ENCODE measurements around the gene VPS39.

The VPS39 gene

DNA sequence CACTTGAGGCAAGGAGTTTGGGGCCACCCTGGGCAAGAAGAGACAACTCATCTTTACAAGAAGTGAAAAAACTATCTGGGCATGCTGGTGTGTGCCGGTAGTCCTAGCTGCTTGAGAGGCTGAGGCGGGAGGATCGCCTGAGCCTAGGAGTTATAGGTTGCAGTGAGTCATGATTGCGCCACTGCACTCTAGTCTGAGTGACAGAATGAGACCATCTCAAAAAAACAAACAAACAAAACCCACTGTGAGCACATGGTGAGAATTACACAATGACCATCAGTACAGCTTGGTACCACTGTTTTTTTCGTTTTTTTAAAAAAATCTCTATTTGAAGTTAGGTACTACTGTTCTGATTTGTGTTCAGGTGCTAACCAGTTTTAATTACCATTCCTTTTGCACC lies 13.6 kb downstream of the VPS39 start:
- DNase-seq, result no peak

DNA sequence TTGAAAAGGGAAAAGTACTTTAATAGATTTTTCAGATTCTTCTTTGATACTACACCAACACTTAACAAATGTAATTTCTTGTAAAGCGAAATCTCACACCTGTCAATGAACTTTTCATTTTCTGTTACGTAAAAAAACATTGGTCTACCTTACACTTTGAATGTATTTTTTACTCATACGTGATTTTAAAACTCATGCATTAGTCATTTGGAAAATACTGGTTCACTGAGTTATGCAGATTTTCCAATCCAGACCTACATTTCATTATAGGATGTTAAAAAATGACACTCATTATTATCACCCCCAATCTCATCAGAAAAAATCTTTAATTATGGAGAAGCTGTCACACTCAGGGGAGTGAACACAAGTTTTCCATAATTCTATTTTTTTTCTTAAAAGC lies 14.7 kb downstream of the VPS39 start:
- no peak for DNase-seq

DNA sequence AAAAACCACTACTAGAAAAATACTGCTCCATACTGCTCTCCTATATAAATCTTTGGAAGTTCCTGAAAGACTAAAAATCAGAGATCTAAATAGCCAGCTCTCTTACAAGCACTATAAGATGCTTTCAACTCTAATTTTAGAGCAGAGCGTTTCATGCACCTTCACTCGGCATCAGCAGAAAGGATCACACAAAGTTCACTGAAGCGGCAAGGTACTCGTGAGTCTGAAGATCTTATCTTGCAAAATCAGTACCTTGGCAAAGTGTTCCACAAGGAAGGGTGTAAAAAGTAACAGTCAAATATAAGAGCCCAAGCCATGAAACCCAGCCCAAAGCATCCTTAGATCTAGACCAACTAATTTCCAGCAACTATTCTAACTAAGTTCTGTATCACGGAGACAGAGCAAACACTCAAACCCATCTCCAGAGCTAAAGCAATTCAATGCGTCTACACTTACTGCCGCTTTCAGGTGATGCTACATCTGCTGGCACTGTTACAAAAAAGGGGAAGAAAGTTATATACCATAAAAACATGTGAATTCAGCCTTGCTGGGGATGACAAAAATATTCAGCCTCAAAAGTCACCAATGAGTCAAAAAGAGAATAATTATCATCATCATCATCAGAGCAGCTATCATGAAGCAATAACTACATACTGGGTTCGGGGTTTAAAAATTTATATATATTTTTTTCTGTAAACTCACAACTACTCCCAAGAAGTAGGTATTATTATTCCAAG lies 16.3 kb downstream of the VPS39 start:
- no peak for DNase-seq

DNA sequence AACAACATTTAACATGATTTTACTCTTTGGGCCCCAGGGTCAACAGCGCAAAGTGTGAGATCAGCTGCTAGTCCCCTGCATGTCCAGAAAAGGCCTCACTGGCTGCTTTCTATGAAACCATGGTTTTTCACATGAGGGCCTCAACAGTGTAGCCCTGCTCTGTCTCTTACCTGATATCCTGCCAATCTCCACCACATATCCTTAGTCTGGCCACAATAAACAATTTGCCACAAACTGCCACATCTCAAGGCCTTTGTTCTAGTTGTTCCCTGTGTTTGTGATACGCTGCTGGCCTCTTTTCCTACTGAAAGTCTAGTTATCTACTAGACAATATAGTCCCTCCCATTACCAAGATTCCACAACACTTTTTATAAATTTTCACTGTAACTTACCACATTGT lies 17.7 kb downstream of the VPS39 start:
- DNase-seq, result no peak

DNA sequence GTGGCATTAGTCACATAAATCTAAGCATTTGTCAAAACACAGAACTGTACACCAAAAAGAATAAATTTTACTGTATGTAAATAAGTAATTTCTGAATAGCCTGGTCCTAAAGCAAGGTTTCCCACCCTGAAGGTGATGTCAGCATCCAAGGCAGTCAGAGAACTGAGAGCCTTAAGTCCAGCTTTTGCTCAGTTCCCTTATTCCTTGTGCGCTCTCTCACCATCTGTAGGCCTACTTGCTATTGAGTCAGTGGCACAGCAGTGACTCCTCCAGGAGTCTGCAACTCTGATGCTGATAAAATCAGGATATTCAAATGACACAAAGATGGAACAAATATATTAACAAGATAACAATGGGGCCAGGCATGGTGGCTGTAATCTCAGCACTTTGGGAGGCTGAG lies 22.3 kb downstream of the VPS39 start:
- no peak for DNase-seq

DNA sequence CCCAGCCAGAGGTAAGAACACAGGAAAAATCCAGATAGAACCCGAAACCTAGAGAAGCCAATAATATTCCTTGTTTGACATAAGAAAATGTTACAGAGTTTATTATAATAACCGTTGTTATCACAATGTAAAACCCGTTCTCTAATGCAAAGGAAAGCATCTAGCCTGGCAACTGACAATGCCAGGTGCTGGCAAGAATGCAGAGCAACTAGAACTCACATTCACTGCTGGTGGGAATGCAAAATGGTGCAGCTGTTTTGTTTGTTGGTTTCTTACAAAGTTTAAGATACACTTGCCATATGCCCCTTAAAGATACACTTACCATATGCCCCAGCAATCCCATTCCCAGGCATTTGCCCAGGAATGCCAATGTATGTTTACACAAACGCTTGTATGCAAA lies 23.4 kb downstream of the VPS39 start:
- no peak for DNase-seq

DNA sequence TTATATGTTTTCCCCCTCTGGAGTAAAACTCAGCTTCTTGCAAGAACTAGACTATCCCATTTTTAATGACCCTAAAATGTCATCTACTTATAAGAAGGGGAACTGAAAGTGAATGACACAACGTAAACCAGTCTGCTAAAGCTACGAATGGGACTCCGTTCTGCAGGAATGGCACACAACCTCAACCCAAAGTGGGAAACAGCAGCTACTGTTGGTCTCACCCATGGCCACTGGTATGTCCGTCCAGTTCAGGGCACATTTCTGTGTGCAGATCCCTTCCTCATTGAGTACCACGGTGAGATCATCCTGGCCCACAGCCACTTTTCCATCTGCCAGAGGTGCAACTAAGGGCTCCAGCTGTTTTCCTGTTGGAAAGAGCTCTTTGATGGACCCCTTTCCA lies 23.8 kb downstream of the VPS39 start:
- DNase-seq, result no peak

DNA sequence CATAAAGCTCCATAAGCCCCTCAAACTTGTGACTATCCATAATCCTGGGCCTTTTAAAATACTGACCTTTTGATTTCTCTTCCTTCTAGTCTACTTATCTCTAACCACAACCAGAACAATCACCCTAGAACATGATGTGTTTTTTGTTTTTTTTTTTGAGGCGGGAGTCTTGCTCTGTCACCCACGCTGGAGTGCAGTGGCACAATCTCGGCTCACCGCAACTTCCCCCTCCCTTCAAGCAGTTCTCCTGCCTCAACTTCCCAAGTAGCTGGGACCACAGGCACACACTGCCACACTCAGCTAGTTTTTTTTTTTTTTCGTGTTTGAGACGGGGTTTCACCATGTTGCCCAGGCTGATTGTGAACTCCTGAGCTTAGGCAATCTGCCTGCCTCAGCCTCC lies 25.1 kb downstream of the VPS39 start:
- no peak for DNase-seq

DNA sequence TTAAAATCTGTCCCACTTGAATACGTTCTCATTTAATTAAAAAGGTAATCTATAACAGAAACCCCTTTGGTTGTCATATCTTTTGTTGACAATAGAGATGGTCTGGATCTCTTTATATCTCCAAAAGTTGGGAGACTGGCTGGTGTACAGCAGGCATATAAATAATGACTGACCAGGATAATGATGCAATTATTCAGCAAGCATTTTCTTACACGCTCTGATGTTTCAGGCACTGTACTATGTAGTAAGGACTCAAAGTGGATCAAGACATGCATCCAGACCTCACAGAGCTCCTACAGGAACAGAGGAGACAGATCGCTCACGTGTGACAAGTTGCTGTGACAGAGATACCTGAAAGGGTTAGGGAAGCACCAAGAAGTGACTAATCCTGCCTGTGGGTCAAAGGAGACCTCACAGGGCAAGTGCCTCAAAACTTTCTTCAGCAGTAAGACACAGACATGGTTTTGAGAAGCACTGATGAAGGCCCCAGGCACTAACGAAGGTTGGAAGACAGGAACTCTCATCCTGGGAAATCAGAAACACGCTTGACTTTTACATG lies 25.7 kb downstream of the VPS39 start:
- DNase-seq, result no peak

DNA sequence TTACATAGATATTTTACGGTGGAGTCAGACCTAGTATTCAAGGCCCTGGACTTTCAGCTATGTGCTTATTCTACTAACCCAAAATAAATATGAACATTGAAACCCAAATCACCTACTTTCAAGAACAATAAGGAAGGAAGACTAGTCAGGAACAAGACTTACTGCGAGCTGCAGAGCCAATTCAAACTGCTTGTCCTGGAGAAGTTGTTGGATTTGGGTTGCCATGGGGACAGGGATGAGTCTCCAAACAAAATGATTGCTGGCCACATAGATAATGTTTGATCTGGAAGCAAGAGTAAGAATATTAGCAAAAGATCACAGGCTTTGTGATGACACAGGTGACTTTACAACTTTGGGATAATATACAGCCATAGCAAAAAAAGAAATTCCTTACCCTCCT lies 30.0 kb downstream of the VPS39 start:
- no peak for DNase-seq

DNA sequence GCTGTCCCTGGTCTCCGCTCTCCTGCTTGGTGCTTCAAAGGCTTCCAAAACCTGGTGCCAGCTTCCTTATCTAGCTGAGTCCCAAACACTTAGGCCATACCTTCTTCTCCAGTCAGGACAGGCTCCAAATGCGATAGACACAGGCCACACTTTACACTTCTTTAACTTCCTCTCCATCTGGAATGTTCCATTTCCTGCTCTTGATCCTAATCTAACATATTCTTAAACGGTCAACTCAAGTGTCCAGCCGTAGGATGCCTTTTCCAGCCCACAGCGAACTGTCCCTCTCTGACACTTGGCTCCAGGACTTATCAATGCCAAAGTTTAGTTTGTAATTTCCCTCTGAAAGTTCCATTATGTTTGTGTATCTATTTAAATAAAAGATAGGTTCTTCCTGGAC lies 32.4 kb downstream of the VPS39 start:
- no peak for DNase-seq

DNA sequence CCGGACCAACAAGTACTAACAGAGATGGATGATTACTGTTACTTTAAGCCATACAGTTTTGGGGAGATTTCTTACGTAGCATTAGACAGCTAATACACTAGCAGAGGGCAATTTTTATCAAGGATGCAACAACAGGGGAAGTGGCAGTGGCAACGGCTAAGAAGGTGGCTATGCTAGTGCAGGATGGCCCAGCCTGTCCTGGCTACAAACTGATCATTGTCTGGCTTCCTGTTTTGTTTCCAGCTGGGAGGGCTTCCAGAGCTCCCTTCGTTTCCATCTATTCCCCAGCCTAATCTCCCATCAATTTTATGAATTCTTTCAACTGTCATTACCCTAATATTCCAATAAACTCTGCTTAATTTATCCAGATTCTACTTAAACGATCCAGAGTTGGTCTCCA lies 35.6 kb downstream of the VPS39 start:
- DNase-seq, result no peak

DNA sequence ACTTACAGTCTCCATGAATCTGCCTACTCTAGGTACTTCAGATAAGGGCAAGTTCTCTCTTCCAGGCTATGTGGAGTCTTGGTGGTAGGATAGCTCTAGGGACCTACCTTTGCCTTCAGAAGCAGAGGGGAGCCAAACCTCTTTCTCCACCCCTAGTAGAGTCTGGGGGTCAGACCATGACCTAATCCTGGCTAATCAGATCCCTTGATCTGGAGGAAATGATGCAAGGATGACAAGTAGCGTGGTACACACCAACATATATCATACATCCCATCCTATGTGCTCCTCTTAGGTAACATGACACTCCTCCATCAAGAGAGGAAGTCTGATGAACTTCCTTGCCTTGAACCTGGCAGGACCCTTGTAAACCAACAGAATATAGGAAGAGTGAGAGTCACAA lies 36.3 kb downstream of the VPS39 start:
- no peak for DNase-seq

DNA sequence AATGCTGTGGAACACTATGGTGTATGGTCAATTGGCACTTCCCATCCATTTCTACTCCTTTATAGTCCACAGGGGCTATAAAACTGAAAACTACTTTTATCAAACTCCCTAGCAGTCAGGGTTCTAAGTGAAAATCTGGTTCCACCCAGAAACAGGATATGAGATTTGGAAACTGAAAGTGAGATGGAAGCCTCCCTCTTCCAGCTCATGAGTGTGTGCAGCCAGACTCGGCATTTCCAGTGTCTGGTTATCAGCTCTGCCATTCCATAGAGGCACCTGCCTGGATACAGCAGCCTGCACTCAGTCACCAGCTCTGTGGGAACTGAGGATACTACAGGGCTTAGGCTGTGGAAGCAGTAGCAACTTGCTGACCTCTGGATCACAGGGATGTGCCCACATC lies 37.0 kb downstream of the VPS39 start:
- no peak for DNase-seq

DNA sequence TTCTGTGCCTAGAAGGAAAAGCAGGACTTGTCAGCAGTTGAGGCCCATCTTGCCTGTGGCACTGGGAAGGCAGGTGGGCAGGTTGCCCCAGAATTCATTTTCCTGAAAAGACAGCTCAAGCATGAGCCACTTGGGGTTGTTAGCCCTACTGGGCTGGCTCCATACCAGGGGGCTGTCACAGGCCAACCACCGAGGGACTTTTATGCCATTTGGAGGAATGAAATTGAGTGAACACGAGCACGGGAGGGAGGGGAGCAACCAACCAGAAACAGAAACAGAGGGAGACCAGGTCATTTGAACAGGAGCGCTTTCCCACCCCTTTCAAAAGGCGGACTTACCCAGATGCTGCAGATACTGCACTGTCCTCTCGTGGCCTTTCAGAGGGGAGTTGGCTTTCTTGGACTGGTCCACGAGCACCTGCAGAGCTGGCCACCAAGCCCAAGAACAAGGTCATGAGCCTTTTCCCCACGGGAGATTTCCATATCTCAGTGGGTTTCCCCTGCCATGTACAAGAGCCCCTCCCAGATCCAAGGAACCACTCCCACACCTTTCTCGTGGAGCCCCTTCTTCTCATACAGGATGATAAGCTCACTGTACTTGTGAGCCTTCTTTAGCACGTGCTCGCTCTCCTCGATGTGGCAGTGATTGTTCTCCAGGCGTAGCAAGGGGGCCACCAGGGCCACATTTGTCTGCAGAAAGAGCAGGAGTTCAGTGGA lies 41.7 kb downstream of the VPS39 start:
- no peak for DNase-seq

DNA sequence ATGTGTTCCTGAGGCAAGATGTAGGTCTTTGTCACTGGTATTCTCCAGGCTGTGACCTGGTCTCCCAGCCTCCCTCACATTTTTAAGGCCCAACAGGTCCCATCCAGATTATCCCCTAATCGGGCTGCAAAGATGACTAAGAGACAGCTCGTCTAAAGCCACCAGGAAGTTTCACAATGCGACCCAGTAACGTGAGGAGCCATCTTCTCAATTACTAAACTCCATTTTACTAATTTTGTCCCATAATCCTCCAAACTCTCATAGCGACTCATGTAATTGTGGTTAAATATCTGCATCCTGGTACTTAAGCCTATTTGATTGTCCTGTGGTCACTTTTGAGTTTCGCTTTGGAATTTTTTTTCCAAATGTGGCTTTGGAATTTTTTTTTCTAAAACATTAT lies 43.0 kb downstream of the VPS39 start:
- DNase-seq, result no peak

DNA sequence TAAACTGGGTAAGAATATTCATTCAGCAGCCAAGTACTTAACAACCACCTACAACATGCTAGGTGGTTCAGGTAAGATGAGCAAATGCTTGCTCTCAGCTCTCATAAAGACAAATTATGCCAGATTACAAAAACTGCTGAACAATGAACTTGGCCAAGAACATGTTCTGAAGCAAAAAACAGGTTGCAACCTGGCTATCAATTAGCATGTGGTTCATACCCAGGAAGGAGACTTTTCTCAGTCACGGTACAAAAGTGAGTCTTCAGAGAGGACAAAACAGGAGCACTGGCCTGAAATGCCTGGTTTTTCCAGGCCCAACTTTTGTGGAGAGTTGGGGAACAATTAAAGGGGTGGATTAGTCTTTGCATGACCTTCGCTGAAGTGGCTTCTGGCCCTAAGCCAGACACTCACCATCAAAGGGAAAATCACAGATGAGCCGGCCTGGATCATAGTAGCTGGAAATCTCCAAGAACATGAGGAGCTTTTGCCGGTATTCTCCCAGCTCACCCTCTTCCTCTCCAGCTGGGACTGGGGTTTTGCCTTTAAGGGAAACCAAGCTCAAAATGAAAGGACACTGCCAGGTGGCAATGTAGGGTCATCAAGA lies 44.1 kb downstream of the VPS39 start:
- DNase-seq, result no peak

DNA sequence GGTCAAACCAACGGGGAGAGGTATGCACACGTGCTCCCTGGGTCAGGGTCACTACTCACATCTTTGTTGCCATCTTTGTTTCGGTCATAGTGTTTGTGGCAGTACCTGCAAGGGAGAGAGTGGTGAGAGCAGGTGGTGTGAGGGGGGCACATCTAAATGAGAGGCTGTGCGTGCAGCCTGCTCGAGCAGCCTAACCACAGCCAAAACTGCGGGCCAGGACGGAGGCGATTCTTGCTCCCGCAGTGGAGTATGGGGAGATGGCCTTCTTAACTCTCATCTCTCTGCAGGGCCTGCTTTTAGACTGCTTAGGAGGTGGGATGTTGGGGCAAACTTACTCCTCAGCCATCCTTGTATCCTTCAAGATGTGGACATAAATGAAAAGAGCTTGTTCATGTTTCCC lies 44.8 kb downstream of the VPS39 start:
- DNase-seq, result no peak

DNA sequence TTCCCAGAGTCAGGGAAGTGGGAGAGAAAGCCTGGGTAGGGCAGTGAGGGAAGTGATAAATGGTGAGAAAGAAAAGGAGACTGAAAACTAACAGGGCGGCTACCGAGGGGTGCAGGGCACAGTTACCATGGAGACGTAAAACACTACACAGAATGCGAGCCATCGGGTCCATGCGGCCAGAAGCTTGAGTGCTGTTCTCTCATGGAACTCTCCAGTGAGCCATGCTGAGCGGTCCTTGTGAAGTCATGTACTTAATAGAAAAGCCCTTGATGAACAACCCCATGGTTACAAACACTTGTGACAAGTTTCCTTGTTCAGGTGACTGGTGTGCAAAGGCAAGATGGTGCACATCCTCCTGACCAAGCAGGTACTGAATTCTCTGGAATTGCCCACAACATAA lies 48.0 kb downstream of the VPS39 start:
- DNase-seq, result no peak

DNA sequence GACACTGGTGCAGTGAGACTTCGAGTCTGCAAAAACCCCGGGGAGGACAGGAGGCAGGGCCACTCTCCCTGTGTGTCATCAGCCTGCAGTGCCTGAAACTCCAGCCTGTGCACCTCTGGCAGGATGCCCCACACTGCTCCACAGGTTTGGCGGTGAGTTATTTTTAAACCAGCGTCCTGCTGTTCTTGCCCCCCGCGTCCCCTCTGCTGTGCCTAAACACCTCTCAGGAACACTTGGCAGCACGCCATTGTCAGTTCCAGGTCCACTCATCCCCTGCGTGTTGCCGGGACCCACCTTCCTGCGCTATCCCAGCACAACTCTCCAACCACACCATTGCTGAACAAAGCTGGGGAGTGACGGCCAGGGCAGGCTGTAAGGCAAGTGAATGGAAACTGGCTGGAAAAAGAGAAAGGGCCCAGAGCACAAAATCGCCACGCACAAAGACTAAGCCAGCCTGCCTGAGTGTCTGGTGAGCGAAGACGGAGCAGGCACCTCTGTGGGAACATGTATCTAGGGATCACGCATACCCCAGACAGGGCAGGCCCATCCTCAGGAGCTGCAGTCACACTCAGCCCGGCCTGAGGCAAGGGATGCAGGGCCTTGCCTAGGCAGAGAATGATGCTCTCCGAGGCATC lies 48.6 kb downstream of the VPS39 start:
- DNase-seq, result peak; percentile 15

DNA sequence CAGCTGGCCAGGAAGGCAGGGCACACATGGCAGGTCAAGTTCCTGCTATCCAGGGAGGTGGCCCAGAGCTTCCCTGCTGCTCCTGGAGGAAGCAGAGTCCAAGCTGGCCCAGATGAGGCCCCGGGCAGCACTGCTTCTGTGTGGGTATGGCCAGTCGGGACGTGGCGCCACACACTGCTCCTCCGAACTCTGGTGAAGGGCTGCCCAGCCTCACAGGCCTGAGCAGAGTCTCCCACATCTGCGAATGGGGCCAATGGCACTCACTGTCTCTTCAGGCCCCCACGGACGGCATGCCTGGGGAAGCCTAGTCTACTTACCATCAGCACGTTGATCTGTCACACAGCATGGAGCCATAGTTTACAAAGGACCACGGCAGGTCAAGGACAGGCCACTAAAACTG lies 49.2 kb downstream of the VPS39 start:
- DNase-seq, result no peak

DNA sequence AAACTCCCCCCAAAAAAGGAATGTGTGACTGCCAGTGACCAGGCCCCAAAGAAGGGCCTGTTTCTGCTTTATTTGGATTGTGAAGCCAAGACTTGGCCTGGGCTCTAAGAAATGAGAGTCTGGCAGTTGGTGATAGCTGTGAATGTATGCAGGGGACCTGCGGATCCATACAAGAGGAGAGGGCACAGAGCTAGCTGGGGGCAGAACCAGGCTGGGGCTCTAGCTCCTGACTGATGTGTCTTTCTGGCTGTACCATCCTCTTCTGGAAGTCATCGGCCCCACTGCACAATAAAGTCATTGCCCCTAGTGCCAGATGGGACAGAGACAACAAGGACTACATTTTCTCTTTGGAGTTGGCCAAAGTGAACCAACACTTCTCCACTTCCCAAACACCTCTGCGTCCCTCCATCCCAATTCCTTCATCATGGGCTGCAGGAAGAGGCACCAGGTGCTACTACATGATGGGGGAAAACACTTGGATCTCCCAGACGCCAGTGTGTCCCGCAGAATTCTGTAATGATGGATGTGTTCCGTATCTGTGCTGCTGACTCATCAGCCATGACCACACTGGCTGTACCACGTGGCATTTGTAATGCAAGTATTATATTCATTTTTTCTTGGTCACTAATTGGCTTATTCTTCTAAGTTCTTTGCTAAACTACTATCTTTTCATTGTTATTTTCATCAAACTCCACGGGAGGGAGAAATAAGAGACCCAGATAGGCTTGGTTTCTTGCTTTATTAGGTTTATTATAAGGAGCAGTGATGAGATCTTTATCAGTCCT lies 49.9 kb downstream of the VPS39 start:
- DNase-seq, result no peak

DNA sequence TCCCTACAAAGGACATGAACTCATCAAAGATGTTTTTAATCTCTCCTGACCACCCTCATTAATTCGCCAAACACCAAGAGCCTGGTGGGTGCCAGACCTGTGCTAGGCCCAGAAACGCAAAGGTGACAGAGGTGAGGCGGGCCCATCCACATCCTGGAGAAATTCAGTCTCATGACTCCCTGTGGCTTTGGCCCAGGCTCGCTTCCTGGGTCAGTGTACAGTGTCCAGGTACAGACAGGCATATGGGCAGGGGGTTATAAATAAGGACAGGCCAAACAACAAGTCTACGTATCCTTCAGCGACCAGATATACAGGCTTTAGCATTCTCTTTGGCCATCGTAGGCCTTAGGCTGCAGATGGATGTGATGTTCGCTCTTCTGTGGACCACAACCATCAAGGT lies 50.7 kb downstream of the VPS39 start:
- no peak for DNase-seq

Data from NCI-H2171 treated with DMSO at 0.1 percent for 48 hours (cell line).